CD4-positive, alpha-beta T cell treated with Interleukin-15 for 4 hours (primary cell): ENCODE data around the gene AGTR1.
"Not testable (repeated sequence)": the region's sequence is repeated elsewhere in the genome, so short reads cannot be mapped to it uniquely, and the experiment has no call there.

Experiments used
- DNase-seq: peaks from one replicate; pipeline ENCODE4 v3.0.0-alpha.2; 2020; ENCODE audit warnings: low spot score

The AGTR1 gene

GRCh38 chr3:148758303-148758884 lies 60.7 kb downstream of the AGTR1 start:
- no peak for DNase-seq

- DNase-seq: no peak
Observed at GRCh38 chr3:148759430-148759829, 61.7 kb downstream of the AGTR1 start.

DNA sequence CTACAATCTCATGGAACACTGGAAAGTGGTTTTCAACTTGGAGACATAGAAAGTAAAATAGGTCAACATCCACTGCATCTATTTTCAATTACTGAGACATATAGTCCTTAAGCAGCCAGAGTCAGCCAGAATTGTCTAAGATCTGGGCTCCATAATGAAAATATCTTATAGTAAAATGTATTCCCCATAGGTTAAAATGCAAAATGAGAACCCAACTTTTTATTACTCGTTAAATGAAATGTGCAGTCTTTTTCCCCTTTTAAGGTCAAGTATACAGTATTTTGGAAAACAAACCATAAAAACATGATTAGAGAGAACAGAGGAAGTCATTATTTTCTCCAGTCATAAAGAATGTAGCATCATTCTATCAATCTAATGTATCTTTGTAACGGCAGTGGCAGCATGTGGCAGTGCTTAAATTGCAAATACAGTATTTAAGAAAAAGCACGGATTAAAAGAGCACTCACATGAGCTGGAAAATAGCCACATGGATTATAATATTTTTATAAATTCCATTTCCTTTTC lies 65.5 kb downstream of the AGTR1 start:
- DNase-seq: no peak

GRCh38 chr3:148763986-148764935 lies 66.6 kb downstream of the AGTR1 start:
- no peak for DNase-seq

GRCh38 chr3:148772361-148772760 lies 74.7 kb downstream of the AGTR1 start:
- no peak for DNase-seq

DNA sequence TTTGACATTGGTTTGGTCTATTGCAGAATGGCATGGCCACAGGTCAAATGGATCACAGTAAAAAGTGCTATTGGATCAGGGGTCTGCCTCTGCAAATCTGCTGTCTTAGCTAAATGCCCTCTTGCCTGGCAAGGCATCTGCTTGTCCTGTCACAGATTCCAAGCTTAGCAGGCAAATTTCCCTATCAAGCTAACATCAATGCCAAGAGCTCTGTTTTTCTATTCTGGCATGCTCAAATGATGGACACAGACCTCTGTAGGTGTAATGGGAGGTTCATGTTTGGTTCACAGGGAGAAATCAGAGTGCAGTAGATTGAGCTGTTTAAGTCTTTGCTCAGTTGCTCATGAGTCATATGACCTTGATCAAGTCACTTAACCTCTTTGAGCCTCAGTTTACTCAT lies 75.1 kb downstream of the AGTR1 start:
- no peak for DNase-seq

- DNase-seq: no peak
Observed at GRCh38 chr3:148773805-148774204, 76.1 kb downstream of the AGTR1 start.

DNA sequence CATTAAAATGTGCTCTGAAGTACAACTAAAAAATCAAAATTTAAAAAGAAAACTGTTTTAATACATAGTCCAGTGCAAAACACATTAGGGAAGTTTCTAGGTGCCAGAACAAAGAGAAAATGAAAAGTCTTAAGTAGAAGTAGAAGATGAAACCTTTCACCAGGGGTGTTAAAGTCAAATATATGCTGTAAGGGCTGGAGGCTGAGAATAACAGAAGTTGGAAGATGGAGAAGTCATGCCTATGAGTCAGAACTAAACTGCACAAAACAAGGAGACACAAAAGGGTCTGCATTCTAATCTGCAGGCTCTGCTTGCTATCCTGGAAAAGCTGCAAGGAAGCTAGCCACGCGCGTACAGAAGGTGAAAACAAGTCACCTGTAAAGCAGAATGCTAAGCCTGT lies 81.2 kb downstream of the AGTR1 start:
- no peak for DNase-seq

- not testable (repeated sequence) for DNase-seq
Observed at GRCh38 chr3:148785026-148785425, 87.3 kb downstream of the AGTR1 start.

DNA sequence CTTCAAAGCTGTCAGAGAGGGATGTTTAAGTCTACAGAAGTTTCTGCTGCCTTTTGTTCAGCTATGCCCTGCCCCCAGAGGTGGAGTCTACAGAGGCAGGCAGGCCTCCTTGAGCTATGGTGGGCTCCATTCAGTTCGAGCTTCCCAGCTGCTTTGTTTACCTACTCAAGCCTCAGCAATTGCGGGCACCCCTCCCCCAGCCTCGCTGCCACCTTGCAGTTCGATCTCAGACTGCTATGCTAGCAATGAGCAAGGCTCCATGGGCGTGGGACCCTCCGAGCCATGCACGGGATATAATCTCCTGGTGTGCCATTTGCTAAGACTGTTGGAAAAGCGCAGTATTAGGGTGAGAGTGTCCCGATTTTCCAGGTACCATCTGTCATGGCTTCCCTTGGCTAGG lies 88.5 kb downstream of the AGTR1 start:
- not testable (repeated sequence) for DNase-seq

- no peak for DNase-seq
Observed at GRCh38 chr3:148789146-148789545, 91.4 kb downstream of the AGTR1 start.

DNA sequence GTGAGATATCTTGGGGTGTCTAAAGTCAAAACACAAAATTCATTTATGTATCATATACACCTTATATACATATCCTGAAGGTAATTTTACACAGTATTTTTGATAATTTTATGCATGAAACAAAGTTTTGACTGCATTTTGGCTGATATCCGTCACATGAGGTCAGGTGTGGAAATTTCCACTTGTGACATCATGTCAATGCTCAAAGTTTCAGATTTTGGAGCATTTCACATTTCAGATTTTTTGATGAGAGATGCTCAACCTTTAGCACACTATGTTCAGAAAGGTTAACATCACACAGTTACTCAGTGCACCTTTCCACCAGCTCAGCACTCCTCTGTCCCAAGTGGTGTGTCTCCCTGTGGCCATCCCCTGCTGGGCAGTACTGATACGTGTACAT lies 92.2 kb downstream of the AGTR1 start:
- DNase-seq: no peak

- DNase-seq: no peak
Observed at GRCh38 chr3:148790370-148790769, 92.7 kb downstream of the AGTR1 start.

- DNase-seq: no peak
Observed at GRCh38 chr3:148790851-148791735, 93.4 kb downstream of the AGTR1 start.

DNA sequence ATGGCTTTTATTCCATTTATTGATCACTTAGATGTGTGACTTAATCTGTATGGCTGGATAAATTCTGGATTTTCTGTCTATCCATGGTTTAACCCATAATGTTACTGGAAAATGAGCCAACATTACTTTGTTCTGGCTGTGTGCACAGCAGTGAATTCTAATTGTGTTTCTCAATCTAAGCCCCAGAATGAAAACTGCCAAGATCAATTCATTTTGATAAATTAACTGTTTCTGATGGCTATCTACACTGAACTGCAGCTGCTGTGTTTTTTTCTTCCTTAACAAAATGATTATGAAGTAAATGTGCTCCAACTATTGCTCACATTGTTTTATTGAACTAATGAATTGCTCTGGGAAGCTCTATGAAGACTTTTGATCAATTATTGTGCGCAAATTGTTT lies 94.2 kb downstream of the AGTR1 start:
- DNase-seq: no peak

DNA sequence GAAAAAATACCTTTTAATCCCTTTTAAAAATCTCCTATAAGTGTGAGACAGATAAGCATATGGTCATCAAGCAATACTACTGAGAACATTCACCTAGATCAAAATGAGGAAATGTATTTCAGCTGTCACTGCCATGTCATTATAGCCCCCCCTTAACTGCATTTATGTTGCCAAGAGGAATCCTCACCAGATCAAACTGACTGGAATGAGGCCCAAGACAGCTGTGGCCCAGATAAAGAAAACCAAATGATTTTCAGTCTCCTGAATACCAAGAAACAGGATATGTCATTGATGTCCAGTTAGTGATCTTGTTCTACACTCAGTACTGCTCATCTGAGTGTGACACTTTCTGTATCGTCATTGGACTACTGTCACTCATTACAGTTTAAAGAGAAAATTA lies 94.8 kb downstream of the AGTR1 start:
- DNase-seq: no peak
